ENCODE data around the gene SLC1A2.

Gene SLC1A2

GRCh38 chr11:35276396-35277145 is 142.8 kb downstream of the SLC1A2 start:
- POLR2A ChIA-PET: no interaction called here
- DNase-seq (ENCODE audit: extremely low spot score): no peak
- no peak for TF ChIP-seq FOXM1 (IDR thresholded peaks at IDR 0.05; ENCODE audit: borderline replicate concordance)
- no peak for TF ChIP-seq FOXA1 (IDR thresholded peaks at IDR 0.05)
- TF ChIP-seq NFRKB (IDR thresholded peaks at IDR 0.05): no peak
- no peak for TF ChIP-seq LEF1 (IDR thresholded peaks at IDR 0.05; ENCODE audit: borderline replicate concordance)
- no peak for TF ChIP-seq BHLHE40 (IDR thresholded peaks at IDR 0.05; ENCODE audit: borderline replicate concordance)
- TF ChIP-seq ELF4 (IDR thresholded peaks at IDR 0.05): no peak
- TF ChIP-seq ZNF384 (IDR thresholded peaks at IDR 0.05): no peak
- TF ChIP-seq CTBP1 (IDR thresholded peaks at IDR 0.05; ENCODE audit: borderline replicate concordance): no peak
- TF ChIP-seq ARNT (IDR thresholded peaks at IDR 0.05): no peak
- TF ChIP-seq PKNOX1 (IDR thresholded peaks at IDR 0.05): no peak
- TF ChIP-seq TARDBP (IDR thresholded peaks at IDR 0.05): no peak
- TF ChIP-seq SP1 (IDR thresholded peaks at IDR 0.05): no peak
- TF ChIP-seq L3MBTL2 (conservative IDR thresholded peaks at IDR 0.05): no peak
- TF ChIP-seq FOXK2 (IDR thresholded peaks at IDR 0.05): no peak
- no peak for TF ChIP-seq HDGF (IDR thresholded peaks at IDR 0.05; ENCODE audit: borderline replicate concordance)
- no peak for TF ChIP-seq SUZ12 (IDR thresholded peaks at IDR 0.05)
- CTCF ChIA-PET: no interaction called here

GRCh38 chr11:35275786-35276170 is 143.6 kb downstream of the SLC1A2 start:
- no peak for TF ChIP-seq TARDBP (IDR thresholded peaks at IDR 0.05)
- TF ChIP-seq LEF1 (IDR thresholded peaks at IDR 0.05; ENCODE audit: borderline replicate concordance): no peak
- no peak for TF ChIP-seq SP1 (IDR thresholded peaks at IDR 0.05)
- TF ChIP-seq ARNT (IDR thresholded peaks at IDR 0.05): no peak
- TF ChIP-seq L3MBTL2 (conservative IDR thresholded peaks at IDR 0.05): no peak
- TF ChIP-seq FOXK2 (IDR thresholded peaks at IDR 0.05): no peak
- no peak for TF ChIP-seq FOXM1 (IDR thresholded peaks at IDR 0.05; ENCODE audit: borderline replicate concordance)
- no peak for TF ChIP-seq SUZ12 (IDR thresholded peaks at IDR 0.05)
- no peak for TF ChIP-seq CTBP1 (IDR thresholded peaks at IDR 0.05; ENCODE audit: borderline replicate concordance)
- TF ChIP-seq FOXA1 (IDR thresholded peaks at IDR 0.05): no peak
- no peak for TF ChIP-seq HDGF (IDR thresholded peaks at IDR 0.05; ENCODE audit: borderline replicate concordance)
- TF ChIP-seq BHLHE40 (IDR thresholded peaks at IDR 0.05; ENCODE audit: borderline replicate concordance): no peak
- TF ChIP-seq PKNOX1 (IDR thresholded peaks at IDR 0.05): no peak
- no peak for TF ChIP-seq NFRKB (IDR thresholded peaks at IDR 0.05)
- no peak for TF ChIP-seq ZNF384 (IDR thresholded peaks at IDR 0.05)
- TF ChIP-seq ELF4 (IDR thresholded peaks at IDR 0.05): no peak
- DNase-seq (ENCODE audit: extremely low spot score): no peak
- ChIA-PET POLR2A (no interaction called here), CTCF (interaction anchor here (0.6 to 0.7 kb wide), 2 partner anchors 103 to 144 kb away, joined by 3 to 4 read pairs; no protein-coding TSS in a partner anchor)

GRCh38 chr11:35274909-35275785 is 144.2 kb downstream of the SLC1A2 start:
- DNase-seq (ENCODE audit: extremely low spot score): no peak
- TF ChIP-seq FOXM1 (IDR thresholded peaks at IDR 0.05; ENCODE audit: borderline replicate concordance): no peak
- TF ChIP-seq HDGF (IDR thresholded peaks at IDR 0.05; ENCODE audit: borderline replicate concordance): no peak
- TF ChIP-seq FOXK2 (IDR thresholded peaks at IDR 0.05): no peak
- no peak for TF ChIP-seq ELF4 (IDR thresholded peaks at IDR 0.05)
- TF ChIP-seq TARDBP (IDR thresholded peaks at IDR 0.05): no peak
- no peak for TF ChIP-seq CTBP1 (IDR thresholded peaks at IDR 0.05; ENCODE audit: borderline replicate concordance)
- TF ChIP-seq BHLHE40 (IDR thresholded peaks at IDR 0.05; ENCODE audit: borderline replicate concordance): no peak
- no peak for TF ChIP-seq SUZ12 (IDR thresholded peaks at IDR 0.05)
- no peak for TF ChIP-seq FOXA1 (IDR thresholded peaks at IDR 0.05)
- no peak for TF ChIP-seq PKNOX1 (IDR thresholded peaks at IDR 0.05)
- no peak for TF ChIP-seq LEF1 (IDR thresholded peaks at IDR 0.05; ENCODE audit: borderline replicate concordance)
- no peak for TF ChIP-seq SP1 (IDR thresholded peaks at IDR 0.05)
- POLR2A ChIA-PET: no interaction called here
- CTCF ChIA-PET: interaction anchor here (0.6 to 0.7 kb wide), 2 partner anchors 103 to 145 kb away, joined by 3 to 4 read pairs; no protein-coding TSS in a partner anchor

GRCh38 chr11:35272391-35272902 is 146.9 kb downstream of the SLC1A2 start:
- DNase-seq (ENCODE audit: extremely low spot score): no peak
- CTCF ChIA-PET: no interaction called here
- TF ChIP-seq CTBP1 (IDR thresholded peaks at IDR 0.05; ENCODE audit: borderline replicate concordance) (no peak), NFRKB (IDR thresholded peaks at IDR 0.05) (no peak), SP1 (IDR thresholded peaks at IDR 0.05) (no peak), SUZ12 (IDR thresholded peaks at IDR 0.05) (no peak), ELF4 (IDR thresholded peaks at IDR 0.05) (no peak)
- POLR2A ChIA-PET: no interaction called here

- ChIA-PET POLR2A (no interaction called here), CTCF (no interaction called here)
- DNase-seq (ENCODE audit: extremely low spot score): no peak
- no peak for TF ChIP-seq PKNOX1 (IDR thresholded peaks at IDR 0.05)
- TF ChIP-seq TARDBP (IDR thresholded peaks at IDR 0.05): no peak
- no peak for TF ChIP-seq SUZ12 (IDR thresholded peaks at IDR 0.05)
- no peak for TF ChIP-seq BHLHE40 (IDR thresholded peaks at IDR 0.05; ENCODE audit: borderline replicate concordance)
- TF ChIP-seq HDGF (IDR thresholded peaks at IDR 0.05; ENCODE audit: borderline replicate concordance): no peak
- TF ChIP-seq ZNF384 (IDR thresholded peaks at IDR 0.05): no peak
- no peak for TF ChIP-seq LEF1 (IDR thresholded peaks at IDR 0.05; ENCODE audit: borderline replicate concordance)
- no peak for TF ChIP-seq FOXK2 (IDR thresholded peaks at IDR 0.05)
Measured at GRCh38 chr11:35271031-35271430, 148.3 kb downstream of the SLC1A2 start.

All from HEK293T (cell line).